Measurements from ENCODE around the gene GALNT2. TPM values are rescaled to one million over a fixed set of nuclear protein-coding genes. Genes with fewer than 3 reads are reported as not detected.

GALNT2 gene
- polyA plus RNA-seq, 2 of the 4 experiments (the other 2 are of a cell fraction), result 66.9 to 114 TPM

- no peak for TF ChIP-seq KDM1A (IDR thresholded peaks at IDR 0.05; ENCODE audit: low read depth)
- TF ChIP-seq, protein P1, sequence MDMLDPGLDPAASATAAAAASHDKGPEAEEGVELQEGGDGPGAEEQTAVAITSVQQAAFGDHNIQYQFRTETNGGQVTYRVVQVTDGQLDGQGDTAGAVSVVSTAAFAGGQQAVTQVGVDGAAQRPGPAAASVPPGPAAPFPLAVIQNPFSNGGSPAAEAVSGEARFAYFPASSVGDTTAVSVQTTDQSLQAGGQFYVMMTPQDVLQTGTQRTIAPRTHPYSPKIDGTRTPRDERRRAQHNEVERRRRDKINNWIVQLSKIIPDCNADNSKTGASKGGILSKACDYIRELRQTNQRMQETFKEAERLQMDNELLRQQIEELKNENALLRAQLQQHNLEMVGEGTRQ (IDR thresholded peaks at IDR 0.05), result no peak
- no peak for TF ChIP-seq ZNF302 (CRISPR knock-in tag; IDR thresholded peaks at IDR 0.05)
- TF ChIP-seq MAZ (IDR thresholded peaks at IDR 0.05; ENCODE audit: borderline replicate concordance, low read depth, low read length), result no peak
- no peak for TF ChIP-seq BHLHE40 (IDR thresholded peaks at IDR 0.05; ENCODE audit: low read depth, low read length)
- no peak for TF ChIP-seq FOSB (CRISPR knock-in tag; IDR thresholded peaks at IDR 0.05)
- TF ChIP-seq CBX8 (IDR thresholded peaks at IDR 0.05), result no peak
- peak; percentile 78 for TF ChIP-seq HES2 (IDR thresholded peaks at IDR 0.05)
- no peak for TF ChIP-seq PHF8 (IDR thresholded peaks at IDR 0.05; ENCODE audit: borderline replicate concordance, low read depth)
- TF ChIP-seq ZC3H11A (IDR thresholded peaks at IDR 0.05), result no peak
- no peak for TF ChIP-seq EHF (CRISPR knock-in tag; IDR thresholded peaks at IDR 0.05)
- no peak for TF ChIP-seq CHD2 (IDR thresholded peaks at IDR 0.05; ENCODE audit: low read length, partially characterized antibody)
- no peak for TF ChIP-seq HOXB13 (CRISPR knock-in tag; IDR thresholded peaks at IDR 0.05; ENCODE audit: low read depth)
- TF ChIP-seq, protein P2, sequence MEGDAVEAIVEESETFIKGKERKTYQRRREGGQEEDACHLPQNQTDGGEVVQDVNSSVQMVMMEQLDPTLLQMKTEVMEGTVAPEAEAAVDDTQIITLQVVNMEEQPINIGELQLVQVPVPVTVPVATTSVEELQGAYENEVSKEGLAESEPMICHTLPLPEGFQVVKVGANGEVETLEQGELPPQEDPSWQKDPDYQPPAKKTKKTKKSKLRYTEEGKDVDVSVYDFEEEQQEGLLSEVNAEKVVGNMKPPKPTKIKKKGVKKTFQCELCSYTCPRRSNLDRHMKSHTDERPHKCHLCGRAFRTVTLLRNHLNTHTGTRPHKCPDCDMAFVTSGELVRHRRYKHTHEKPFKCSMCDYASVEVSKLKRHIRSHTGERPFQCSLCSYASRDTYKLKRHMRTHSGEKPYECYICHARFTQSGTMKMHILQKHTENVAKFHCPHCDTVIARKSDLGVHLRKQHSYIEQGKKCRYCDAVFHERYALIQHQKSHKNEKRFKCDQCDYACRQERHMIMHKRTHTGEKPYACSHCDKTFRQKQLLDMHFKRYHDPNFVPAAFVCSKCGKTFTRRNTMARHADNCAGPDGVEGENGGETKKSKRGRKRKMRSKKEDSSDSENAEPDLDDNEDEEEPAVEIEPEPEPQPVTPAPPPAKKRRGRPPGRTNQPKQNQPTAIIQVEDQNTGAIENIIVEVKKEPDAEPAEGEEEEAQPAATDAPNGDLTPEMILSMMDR (IDR thresholded peaks at IDR 0.05), result no peak
- peak; percentile 100 for TF ChIP-seq FOSL2 (IDR thresholded peaks at IDR 0.05)
- TF ChIP-seq FOSL2 (CRISPR knock-in tag; IDR thresholded peaks at IDR 0.05), result peak; percentile 99
- TF ChIP-seq POLR2AphosphoS2 (conservative IDR thresholded peaks at IDR 0.05; ENCODE audit: low read length), result no peak
- no peak for TF ChIP-seq SREBF2 (IDR thresholded peaks at IDR 0.05)
- TF ChIP-seq TP53 (CRISPR knock-in tag; IDR thresholded peaks at IDR 0.05), result no peak
- peak in 1 of 2 experiments; percentile 61 for TF ChIP-seq RAD21 (conservative IDR thresholded peaks at IDR 0.05 in 1 of 2, IDR thresholded peaks at IDR 0.05 in 1 of 2)
- TF ChIP-seq MAFK (IDR thresholded peaks at IDR 0.05; ENCODE audit: partially characterized antibody), result peak; percentile 86
- no peak for TF ChIP-seq MYC (IDR thresholded peaks at IDR 0.05; ENCODE audit: borderline replicate concordance, low read length)
- no peak for TF ChIP-seq KDM5A (IDR thresholded peaks at IDR 0.05)
- no peak for TF ChIP-seq HOXB5 (CRISPR knock-in tag; IDR thresholded peaks at IDR 0.05)
- peak; percentile 99 for TF ChIP-seq GATA3 (IDR thresholded peaks at IDR 0.05; ENCODE audit: borderline replicate concordance)
- no peak for TF ChIP-seq CBX2 (IDR thresholded peaks at IDR 0.05; ENCODE audit: borderline replicate concordance, low read depth)
- no peak for TF ChIP-seq ZSCAN20 (CRISPR knock-in tag; IDR thresholded peaks at IDR 0.05)
- no peak for TF ChIP-seq NR3C1 (IDR thresholded peaks at IDR 0.05)
- TF ChIP-seq E2F6 (IDR thresholded peaks at IDR 0.05; ENCODE audit: borderline replicate concordance, low read depth), result no peak
- TF ChIP-seq NFE2L2 (conservative IDR thresholded peaks at IDR 0.05; ENCODE audit: low read length), result no peak
- TF ChIP-seq, protein P3, sequence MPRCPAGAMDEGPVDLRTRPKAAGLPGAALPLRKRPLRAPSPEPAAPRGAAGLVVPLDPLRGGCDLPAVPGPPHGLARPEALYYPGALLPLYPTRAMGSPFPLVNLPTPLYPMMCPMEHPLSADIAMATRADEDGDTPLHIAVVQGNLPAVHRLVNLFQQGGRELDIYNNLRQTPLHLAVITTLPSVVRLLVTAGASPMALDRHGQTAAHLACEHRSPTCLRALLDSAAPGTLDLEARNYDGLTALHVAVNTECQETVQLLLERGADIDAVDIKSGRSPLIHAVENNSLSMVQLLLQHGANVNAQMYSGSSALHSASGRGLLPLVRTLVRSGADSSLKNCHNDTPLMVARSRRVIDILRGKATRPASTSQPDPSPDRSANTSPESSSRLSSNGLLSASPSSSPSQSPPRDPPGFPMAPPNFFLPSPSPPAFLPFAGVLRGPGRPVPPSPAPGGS (IDR thresholded peaks at IDR 0.05), result peak; percentile 98
- TF ChIP-seq EP300 (IDR thresholded peaks at IDR 0.05), result peak; percentile 93 to 98; a peak in 4 of 5 replicates
- no peak for TF ChIP-seq FOXS1 (CRISPR knock-in tag; IDR thresholded peaks at IDR 0.05)
Observed at GRCh38 chr1:230104395-230105244, 37.6 kb downstream of the GALNT2 start (continued).

Data from A549 (cell line).